ENCODE measurements around the gene KCNK3.

KCNK3 gene

GRCh38 chr2:26769089-26769761, 76.7 kb downstream of the KCNK3 start:
- no peak overlapping the region for H3K27ac ChIP-seq
- no peak for TF ChIP-seq ZFX (IDR thresholded peaks at IDR 0.05; ENCODE audit: borderline replicate concordance)
- TF ChIP-seq, protein P1, sequence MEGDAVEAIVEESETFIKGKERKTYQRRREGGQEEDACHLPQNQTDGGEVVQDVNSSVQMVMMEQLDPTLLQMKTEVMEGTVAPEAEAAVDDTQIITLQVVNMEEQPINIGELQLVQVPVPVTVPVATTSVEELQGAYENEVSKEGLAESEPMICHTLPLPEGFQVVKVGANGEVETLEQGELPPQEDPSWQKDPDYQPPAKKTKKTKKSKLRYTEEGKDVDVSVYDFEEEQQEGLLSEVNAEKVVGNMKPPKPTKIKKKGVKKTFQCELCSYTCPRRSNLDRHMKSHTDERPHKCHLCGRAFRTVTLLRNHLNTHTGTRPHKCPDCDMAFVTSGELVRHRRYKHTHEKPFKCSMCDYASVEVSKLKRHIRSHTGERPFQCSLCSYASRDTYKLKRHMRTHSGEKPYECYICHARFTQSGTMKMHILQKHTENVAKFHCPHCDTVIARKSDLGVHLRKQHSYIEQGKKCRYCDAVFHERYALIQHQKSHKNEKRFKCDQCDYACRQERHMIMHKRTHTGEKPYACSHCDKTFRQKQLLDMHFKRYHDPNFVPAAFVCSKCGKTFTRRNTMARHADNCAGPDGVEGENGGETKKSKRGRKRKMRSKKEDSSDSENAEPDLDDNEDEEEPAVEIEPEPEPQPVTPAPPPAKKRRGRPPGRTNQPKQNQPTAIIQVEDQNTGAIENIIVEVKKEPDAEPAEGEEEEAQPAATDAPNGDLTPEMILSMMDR (IDR thresholded peaks at IDR 0.05): no peak

- TF ChIP-seq, protein P1 (IDR thresholded peaks at IDR 0.05): peak; percentile 76
- no peak for TF ChIP-seq ZFX (IDR thresholded peaks at IDR 0.05; ENCODE audit: borderline replicate concordance)
- peak overlapping the region; percentile 69 for H3K27ac ChIP-seq
These were observed 78.6 kb downstream of the KCNK3 start for GRCh38 chr2:26770986-26771586.

DNA sequence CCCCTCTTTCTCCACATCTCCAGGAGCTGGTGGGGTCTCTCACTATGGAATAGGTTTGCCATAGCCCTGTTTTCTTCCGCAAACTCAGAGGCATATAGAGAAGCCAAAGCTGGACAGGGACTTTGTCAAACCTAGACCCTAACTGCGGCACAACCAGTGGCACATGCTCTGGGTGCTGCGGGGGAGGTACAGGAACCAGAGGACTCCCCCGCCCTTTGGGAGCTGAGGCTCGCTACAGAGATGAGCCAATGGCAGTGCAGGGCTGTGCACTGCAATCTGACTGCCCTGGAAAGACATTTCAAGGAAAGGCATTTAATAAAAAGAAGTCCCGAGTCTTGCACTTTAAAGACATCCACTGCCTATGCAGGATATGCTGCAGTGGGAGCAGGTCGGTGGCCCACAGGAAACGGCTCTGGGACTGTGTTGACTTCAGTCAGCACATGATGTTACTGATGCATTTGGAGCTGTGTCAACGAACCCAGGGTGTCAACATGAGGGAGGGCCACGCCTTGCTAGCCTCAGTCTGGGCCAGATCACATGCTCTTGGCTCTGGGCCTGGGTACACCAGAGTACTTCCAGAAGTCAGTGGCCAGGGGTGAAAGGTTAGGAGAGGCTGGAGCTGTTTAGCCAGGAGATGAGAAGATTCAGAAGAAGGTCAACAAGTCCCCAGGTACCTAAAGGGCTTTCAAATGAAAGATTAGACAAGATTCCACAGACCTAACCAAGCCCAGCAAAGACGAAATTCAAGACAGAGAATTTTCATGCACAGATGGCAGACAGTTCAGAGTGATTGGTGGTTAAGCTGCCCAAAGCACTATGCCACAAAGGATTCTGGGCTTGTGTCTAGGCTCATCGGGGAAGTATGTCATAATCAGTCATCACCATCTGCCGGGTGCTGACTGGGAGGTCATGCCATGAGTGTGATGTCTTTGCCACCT, 79.8 kb downstream of the KCNK3 start:
- TF ChIP-seq ZFX (IDR thresholded peaks at IDR 0.05; ENCODE audit: borderline replicate concordance): no peak
- TF ChIP-seq, protein P1 (IDR thresholded peaks at IDR 0.05): no peak

GRCh38 chr2:26776195-26776800, 83.8 kb downstream of the KCNK3 start:
- no peak for TF ChIP-seq ZFX (IDR thresholded peaks at IDR 0.05; ENCODE audit: borderline replicate concordance)
- TF ChIP-seq, protein P1 (IDR thresholded peaks at IDR 0.05): no peak
- H3K27ac ChIP-seq: no peak overlapping the region

More for the DNA sequence above, 79.8 kb downstream of the KCNK3 start:
- peak overlapping the region; percentile 69 for H3K27ac ChIP-seq

DNA sequence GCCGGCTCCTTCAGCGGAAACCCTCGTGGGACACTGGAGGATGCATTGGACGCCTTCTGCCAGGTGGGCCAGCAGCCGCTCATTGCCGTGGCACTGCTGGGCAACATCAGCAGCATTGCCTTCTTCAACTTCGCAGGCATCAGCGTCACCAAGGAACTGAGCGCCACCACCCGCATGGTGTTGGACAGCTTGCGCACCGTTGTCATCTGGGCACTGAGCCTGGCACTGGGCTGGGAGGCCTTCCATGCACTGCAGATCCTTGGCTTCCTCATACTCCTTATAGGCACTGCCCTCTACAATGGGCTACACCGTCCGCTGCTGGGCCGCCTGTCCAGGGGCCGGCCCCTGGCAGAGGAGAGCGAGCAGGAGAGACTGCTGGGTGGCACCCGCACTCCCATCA, 85.6 kb downstream of the KCNK3 start:
- TF ChIP-seq, protein P1 (IDR thresholded peaks at IDR 0.05): no peak
- no peak for TF ChIP-seq ZFX (IDR thresholded peaks at IDR 0.05; ENCODE audit: borderline replicate concordance)
- H3K27ac ChIP-seq: no peak overlapping the region

- H3K27ac ChIP-seq: no peak overlapping the region
- TF ChIP-seq, protein P1 (IDR thresholded peaks at IDR 0.05): no peak
- TF ChIP-seq ZFX (IDR thresholded peaks at IDR 0.05; ENCODE audit: borderline replicate concordance): no peak
These were observed 86.0 kb downstream of the KCNK3 start for GRCh38 chr2:26778507-26778906.
